Body of pancreas (tissue), 4 donors: Measurements from ENCODE around the gene CAV2.

ENCODE experiments used
- POLR2A ChIP-seq, 3 donors: fragments of 450-650 bp; IDR thresholded peaks; one replicate each; pipeline ENCODE4 v1.6.1; 2016; ENCODE audit warnings: antibody characterized with exemption in 3 of 3, mild to moderate bottlenecking in 2 of 3
- TF ChIP-seq, protein P1 (sequence below), 7 experiments: fragments of 450-650 bp in 4 of 7; fragments of 200-600 bp in 3 of 7; sonication (generic) in 3 of 7; IDR thresholded peaks; one replicate each; pipeline ENCODE4 v1.5.1; 2016 to 2019; ENCODE audit warnings: antibody characterized with exemption in 7 of 7

DNA sequence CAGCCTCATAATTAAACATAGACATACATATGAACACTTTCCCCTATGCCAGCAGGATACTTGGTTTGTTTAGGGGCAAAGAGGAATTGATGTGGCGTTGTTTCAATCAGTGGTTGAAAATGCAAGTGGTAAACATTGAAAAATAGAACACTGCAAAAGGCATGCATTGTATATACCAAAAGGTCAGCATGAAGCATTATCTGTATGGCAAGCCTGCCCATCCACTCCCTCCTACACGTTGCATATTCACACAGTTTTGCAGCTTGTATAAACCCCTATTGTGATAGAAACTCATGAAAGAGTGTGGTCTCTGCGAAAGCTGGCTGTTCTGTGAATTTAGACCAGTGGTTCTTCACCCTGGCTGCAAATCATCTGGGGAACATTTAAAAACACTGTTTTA lies 42.4 kb downstream of the CAV2 start:
- TF ChIP-seq POLR2A (IDR thresholded peaks at IDR 0.05), result no peak
- TF ChIP-seq, protein P1, sequence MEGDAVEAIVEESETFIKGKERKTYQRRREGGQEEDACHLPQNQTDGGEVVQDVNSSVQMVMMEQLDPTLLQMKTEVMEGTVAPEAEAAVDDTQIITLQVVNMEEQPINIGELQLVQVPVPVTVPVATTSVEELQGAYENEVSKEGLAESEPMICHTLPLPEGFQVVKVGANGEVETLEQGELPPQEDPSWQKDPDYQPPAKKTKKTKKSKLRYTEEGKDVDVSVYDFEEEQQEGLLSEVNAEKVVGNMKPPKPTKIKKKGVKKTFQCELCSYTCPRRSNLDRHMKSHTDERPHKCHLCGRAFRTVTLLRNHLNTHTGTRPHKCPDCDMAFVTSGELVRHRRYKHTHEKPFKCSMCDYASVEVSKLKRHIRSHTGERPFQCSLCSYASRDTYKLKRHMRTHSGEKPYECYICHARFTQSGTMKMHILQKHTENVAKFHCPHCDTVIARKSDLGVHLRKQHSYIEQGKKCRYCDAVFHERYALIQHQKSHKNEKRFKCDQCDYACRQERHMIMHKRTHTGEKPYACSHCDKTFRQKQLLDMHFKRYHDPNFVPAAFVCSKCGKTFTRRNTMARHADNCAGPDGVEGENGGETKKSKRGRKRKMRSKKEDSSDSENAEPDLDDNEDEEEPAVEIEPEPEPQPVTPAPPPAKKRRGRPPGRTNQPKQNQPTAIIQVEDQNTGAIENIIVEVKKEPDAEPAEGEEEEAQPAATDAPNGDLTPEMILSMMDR (IDR thresholded peaks at IDR 0.05), result no peak
